ENCODE measurements around the gene CST9.

CST9 gene

DNA sequence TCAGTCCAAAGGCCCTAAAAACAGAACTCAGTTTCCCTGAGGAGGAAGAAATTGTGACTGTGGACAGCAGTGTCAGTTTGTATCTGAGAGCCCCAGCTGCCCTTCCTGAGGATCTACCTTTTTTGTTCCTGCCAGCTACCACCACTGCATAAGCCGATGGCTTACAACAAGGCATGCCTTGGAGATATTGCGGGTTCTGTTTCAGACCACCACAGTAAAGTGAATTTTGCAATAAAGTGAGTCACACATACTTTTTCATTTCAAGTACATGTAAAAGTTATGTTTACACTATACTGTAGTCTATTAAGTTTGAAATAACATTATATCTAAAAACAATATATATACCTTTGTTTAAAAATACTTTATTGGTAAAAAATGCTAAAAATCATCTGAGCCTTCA is 41.6 kb upstream of the CST9 start:
- Histone ChIP-seq H3K79me2 (no peaks in the 10 kb centered on the region), H3K9ac (no peak overlapping the region), H3K36me3 (ENCODE audit: control insufficient read depth, insufficient read depth, low read length) (no peaks in the 10 kb centered on the region)

DNA sequence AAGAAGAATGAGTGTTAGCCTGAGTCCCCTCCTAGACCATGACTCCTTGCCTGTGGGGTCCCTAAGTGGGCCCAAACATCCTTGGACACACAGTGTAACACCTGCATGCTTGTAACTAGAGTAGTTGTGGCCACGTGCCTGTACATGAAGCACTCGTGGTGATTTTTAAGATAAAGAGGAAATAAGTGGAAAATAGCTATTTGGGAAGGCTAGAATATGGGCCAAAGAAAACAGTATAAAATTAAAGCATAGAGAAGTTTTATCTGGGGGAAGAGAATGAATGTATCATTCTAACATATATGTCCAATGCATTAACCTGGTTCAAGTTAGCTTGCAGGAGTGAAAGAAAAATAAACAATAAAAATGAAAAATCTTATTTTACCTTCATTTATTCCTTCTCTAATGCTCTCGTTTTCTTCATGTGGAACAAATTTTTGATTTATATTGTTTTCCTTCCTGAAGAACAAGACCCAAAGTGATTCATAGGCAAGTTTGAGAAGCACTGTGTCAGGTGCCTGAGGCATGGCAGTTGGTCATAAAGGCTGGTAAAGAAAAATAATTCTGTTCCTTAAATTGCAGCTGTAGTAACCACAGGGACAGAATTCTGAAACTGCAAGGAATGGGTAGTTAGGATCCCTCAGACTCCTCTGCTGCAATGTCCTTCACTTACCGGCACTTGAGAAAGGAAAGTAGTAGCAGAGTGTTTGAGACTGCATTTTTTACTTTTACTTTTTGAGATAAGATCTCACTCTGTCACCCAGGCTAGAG is 40.6 kb upstream of the CST9 start:
- H3K27ac ChIP-seq, result no peak overlapping the region
- H3K4me3 ChIP-seq (ENCODE audit: low read depth, low read length), result no peak overlapping the region
- no peaks in the 10 kb centered on the region for H3K27me3 ChIP-seq (ENCODE audit: control insufficient read depth, insufficient read depth, low read length)
- no peak overlapping the region for H3K4me2 ChIP-seq (ENCODE audit: low read length)
- no peak overlapping the region for H3K9ac ChIP-seq
- no peak overlapping the region for H2AFZ ChIP-seq
- H3K79me2 ChIP-seq, result no peaks in the 10 kb centered on the region
- no peaks in the 10 kb centered on the region for H3K9me3 ChIP-seq (ENCODE audit: control insufficient read depth, low read length)
- TF ChIP-seq CTCF (IDR thresholded peaks at IDR 0.05), result no peak
- H3K36me3 ChIP-seq (ENCODE audit: control insufficient read depth, insufficient read depth, low read length), result no peaks in the 10 kb centered on the region
- no peaks in the 10 kb centered on the region for H3K4me1 ChIP-seq

More for the DNA sequence above, 41.6 kb upstream of the CST9 start:
- Histone ChIP-seq H2AFZ (no peak overlapping the region), H3K27me3 (ENCODE audit: control insufficient read depth, insufficient read depth, low read length) (no peaks in the 10 kb centered on the region), H3K4me3 (ENCODE audit: low read depth, low read length) (no peak overlapping the region), H3K4me2 (ENCODE audit: low read length) (no peak overlapping the region), H3K4me1 (no peaks in the 10 kb centered on the region), H3K9me3 (ENCODE audit: control insufficient read depth, low read length) (no peaks in the 10 kb centered on the region), H3K27ac (no peak overlapping the region)
- TF ChIP-seq CTCF (IDR thresholded peaks at IDR 0.05), result no peak

- Histone ChIP-seq H3K36me3 (ENCODE audit: control insufficient read depth, insufficient read depth, low read length) (no peaks in the 10 kb centered on the region), H3K9me3 (ENCODE audit: control insufficient read depth, low read length) (no peaks in the 10 kb centered on the region), H3K27me3 (ENCODE audit: control insufficient read depth, insufficient read depth, low read length) (no peaks in the 10 kb centered on the region), H2AFZ (no peak overlapping the region), H3K4me1 (no peaks in the 10 kb centered on the region), H3K4me2 (ENCODE audit: low read length) (no peak overlapping the region), H3K9ac (no peak overlapping the region), H3K4me3 (ENCODE audit: low read depth, low read length) (no peak overlapping the region), H3K79me2 (no peaks in the 10 kb centered on the region), H3K27ac (no peak overlapping the region)
- TF ChIP-seq CTCF (IDR thresholded peaks at IDR 0.05), result no peak
Observed at GRCh38 chr20:23645575-23645974, 39.9 kb upstream of the CST9 start.

DNA sequence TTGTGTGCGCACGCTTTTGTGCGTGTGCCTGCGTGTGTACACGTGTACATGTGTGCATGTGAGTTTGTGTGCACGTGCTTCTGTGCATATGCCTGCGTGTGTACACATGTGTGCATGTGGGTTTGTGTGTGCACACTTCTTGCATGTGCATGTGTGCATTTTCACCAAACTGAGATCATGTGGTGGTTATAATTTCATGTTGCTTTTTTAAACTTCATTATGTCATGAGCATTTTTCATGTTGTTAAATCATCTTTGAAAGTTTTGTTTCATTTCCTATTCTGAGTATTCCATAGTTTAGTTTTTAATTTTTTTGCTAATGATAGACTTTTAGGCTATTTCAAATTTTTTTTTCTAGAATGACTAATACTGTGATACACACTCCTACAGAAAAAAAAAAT is 38.4 kb upstream of the CST9 start:
- Histone ChIP-seq H3K9me3 (ENCODE audit: control insufficient read depth, low read length) (no peaks in the 10 kb centered on the region), H3K4me3 (ENCODE audit: low read depth, low read length) (no peak overlapping the region), H3K4me1 (no peaks in the 10 kb centered on the region), H3K27ac (no peak overlapping the region), H3K79me2 (no peaks in the 10 kb centered on the region), H2AFZ (no peak overlapping the region), H3K4me2 (ENCODE audit: low read length) (no peak overlapping the region), H3K27me3 (ENCODE audit: control insufficient read depth, insufficient read depth, low read length) (no peaks in the 10 kb centered on the region), H3K36me3 (ENCODE audit: control insufficient read depth, insufficient read depth, low read length) (no peaks in the 10 kb centered on the region), H3K9ac (no peak overlapping the region)
- no peak for TF ChIP-seq CTCF (IDR thresholded peaks at IDR 0.05)

GRCh38 chr20:23643659-23644058 is 37.9 kb upstream of the CST9 start:
- no peak overlapping the region for H2AFZ ChIP-seq
- no peaks in the 10 kb centered on the region for H3K9me3 ChIP-seq (ENCODE audit: control insufficient read depth, low read length)
- no peaks in the 10 kb centered on the region for H3K36me3 ChIP-seq (ENCODE audit: control insufficient read depth, insufficient read depth, low read length)
- no peak overlapping the region for H3K4me2 ChIP-seq (ENCODE audit: low read length)
- H3K9ac ChIP-seq, result no peak overlapping the region
- no peaks in the 10 kb centered on the region for H3K27me3 ChIP-seq (ENCODE audit: control insufficient read depth, insufficient read depth, low read length)
- H3K79me2 ChIP-seq, result no peaks in the 10 kb centered on the region
- no peak for TF ChIP-seq CTCF (IDR thresholded peaks at IDR 0.05)
- no peak overlapping the region for H3K27ac ChIP-seq
- no peaks in the 10 kb centered on the region for H3K4me1 ChIP-seq
- H3K4me3 ChIP-seq (ENCODE audit: low read depth, low read length), result no peak overlapping the region
